H1 (cell line): ENCODE measurements around the gene ZNF750. TPM values are rescaled to one million over a fixed set of nuclear protein-coding genes. Genes with fewer than 3 reads are reported as not detected.

Experiments
- CTCF ChIA-PET: fragments of 300-600 bp; sonication (Branson Sonifier 250); formaldehyde crosslinking; loops from one replicate; lab custom pipeline; 2021; ENCODE audit not compliant: partially characterized antibody; lab: Charles Lee
- POLR2A ChIA-PET: fragments of 300-600 bp; sonication (Branson Sonifier 250); formaldehyde crosslinking; loops from one replicate; lab custom pipeline; 2021; ENCODE audit warnings: inconsistent platforms; ENCODE audit not compliant: partially characterized antibody; lab: Charles Lee
- DNase-seq, 2 experiments: peaks; one replicate each; pipeline versions ENCODE4 v3.0.0 to v3.0.0-alpha.2; 2010 to 2022; ENCODE audit warnings: low spot score in 2 of 2, low read depth in 1 of 2, mixed read lengths in 1 of 2
- FAIRE-seq: peaks from 2 replicates; lab custom pipeline; 2011; peaks lifted over from hg19 to GRCh38; lab: Jason Lieb, UNC
- H2AFZ ChIP-seq: 2 replicates; pipeline ENCODE4 v1.8.1; 2012; ENCODE audit warnings: low read length, inconsistent platforms
- H2AK5ac ChIP-seq: 2 replicates; pipeline ENCODE4 v1.6.1; 2013; ENCODE audit warnings: low read depth, low read length
- H2BK120ac ChIP-seq: replicated peaks from 2 replicates; pipeline ENCODE3; 2013; ENCODE audit warnings: low read depth, low read length, inconsistent platforms
- H2BK12ac ChIP-seq: 2 replicates; pipeline ENCODE4 v1.6.1; 2013; ENCODE audit warnings: low read depth, low read length
- H2BK15ac ChIP-seq: 2 replicates; pipeline ENCODE4 v1.6.1; 2013; ENCODE audit warnings: low read length
- H2BK20ac ChIP-seq: 2 replicates; pipeline ENCODE4 v1.6.1; 2013; ENCODE audit warnings: low read length
- H2BK5ac ChIP-seq: 2 replicates; pipeline ENCODE4 v1.6.1; 2013; ENCODE audit warnings: low read depth, low read length
- H3K14ac ChIP-seq: 2 replicates; pipeline ENCODE4 v1.6.1; 2013; ENCODE audit warnings: inconsistent platforms; ENCODE audit not compliant: insufficient read length
- H3K18ac ChIP-seq: 2 replicates; pipeline ENCODE4 v1.6.1; 2013; ENCODE audit warnings: low read length; ENCODE audit errors: extremely low read depth
- H3K23ac ChIP-seq: 2 replicates; pipeline ENCODE4 v1.6.1; 2013; ENCODE audit warnings: inconsistent platforms; ENCODE audit not compliant: insufficient read length
- H3K23me2 ChIP-seq: 2 replicates; pipeline ENCODE4 v1.6.1; 2013; ENCODE audit warnings: low read depth, low read length
- H3K27ac ChIP-seq: 2 replicates; pipeline ENCODE4 v1.6.1; 2011; ENCODE audit warnings: low read depth, low read length, inconsistent platforms
- H3K27me3 ChIP-seq, 4 experiments: replicated peaks in 1 of 4; 1 replicate in 1 of 4; 2 replicates in 3 of 4; pipeline versions ENCODE4 v1.6.1 to v1.8.1; 2011 to 2013; ENCODE audit warnings: low read length in 3 of 4, mild to moderate bottlenecking in 3 of 4, inconsistent platforms in 2 of 4, mixed read lengths in 2 of 4, moderate library complexity in 1 of 4; ENCODE audit not compliant: control insufficient read depth in 3 of 4, insufficient read depth in 3 of 4; ENCODE audit errors: extremely low read depth in 1 of 4
- H3K36me3 ChIP-seq, 4 experiments: 2 replicates each; pipeline versions ENCODE4 v1.6.1 to v1.8.1; 2011 to 2013; ENCODE audit warnings: mild to moderate bottlenecking in 4 of 4, low read length in 3 of 4, moderate library complexity in 2 of 4, control low read depth in 1 of 4, inconsistent platforms in 1 of 4; ENCODE audit not compliant: insufficient read depth in 4 of 4, control insufficient read depth in 2 of 4
- H3K4ac ChIP-seq: replicated peaks from 2 replicates; pipeline ENCODE3; 2013; ENCODE audit warnings: low read length, low read depth, mixed read lengths, inconsistent platforms; ENCODE audit not compliant: insufficient read length
- H3K4me1 ChIP-seq, 4 experiments: replicated peaks in 1 of 4; 1 replicate in 1 of 4; 2 replicates in 3 of 4; pipeline versions ENCODE4 v1.6.1 to v1.8.1; 2011 to 2013; ENCODE audit warnings: low read length in 3 of 4, inconsistent platforms in 2 of 4, mixed read lengths in 1 of 4; ENCODE audit not compliant: insufficient read depth in 4 of 4, control insufficient read depth in 3 of 4
- H3K4me2 ChIP-seq, 2 experiments: 2 replicates each; pipeline versions ENCODE4 v1.6.1 to v1.8.1; 2011 to 2013; ENCODE audit warnings: low read depth in 2 of 2, low read length in 2 of 2, control low read depth in 1 of 2, inconsistent platforms in 1 of 2, mild to moderate bottlenecking in 1 of 2; ENCODE audit not compliant: insufficient read depth in 1 of 2
- H3K4me3 ChIP-seq, 4 experiments: fragments of 200-600, 300-600 bp in 1 of 4; sonication (generic), shearing (Covaris generic), sonication (Bioruptor Twin) in 1 of 4; 2 replicates each; pipeline versions ENCODE4 v1.5.1 to v1.8.1; 2011 to 2016; ENCODE audit warnings: low read length in 4 of 4, low read depth in 3 of 4, control low read depth in 2 of 4, inconsistent platforms in 2 of 4, mild to moderate bottlenecking in 2 of 4, mixed read lengths in 1 of 4, moderate library complexity in 1 of 4; ENCODE audit not compliant: insufficient read depth in 2 of 4; ENCODE audit errors: extremely low read depth in 1 of 4
- H3K56ac ChIP-seq: replicated peaks from 2 replicates; pipeline ENCODE3; 2013; ENCODE audit warnings: low read depth, mild to moderate bottlenecking, mixed read lengths, low read length, inconsistent platforms; ENCODE audit not compliant: insufficient read length
- H3K79me1 ChIP-seq: 2 replicates; pipeline ENCODE4 v1.6.1; 2013; ENCODE audit warnings: low read depth, low read length, control low read depth
- H3K79me2 ChIP-seq, 2 experiments: 2 replicates each; pipeline versions ENCODE4 v1.6.1 to v1.8.1; 2012 to 2013; ENCODE audit warnings: low read length in 2 of 2, mild to moderate bottlenecking in 2 of 2, inconsistent platforms in 1 of 2; ENCODE audit not compliant: insufficient read depth in 2 of 2, control insufficient read depth in 1 of 2
- H3K9ac ChIP-seq, 4 experiments: replicated peaks in 1 of 4; 1 replicate in 1 of 4; 2 replicates in 3 of 4; pipeline versions ENCODE4 v1.6.1 to v1.8.1; 2011 to 2013; ENCODE audit warnings: low read depth in 3 of 4, low read length in 3 of 4, control low read depth in 2 of 4, mild to moderate bottlenecking in 2 of 4, moderate library complexity in 2 of 4, inconsistent platforms in 1 of 4; ENCODE audit errors: extremely low read depth in 1 of 4
- H3K9me3 ChIP-seq, 2 experiments: 2 replicates each; pipeline versions ENCODE4 v1.6.1 to v1.8.1; 2012 to 2013; ENCODE audit warnings: mild to moderate bottlenecking in 2 of 2, moderate library complexity in 2 of 2, control low read depth in 1 of 2, inconsistent platforms in 1 of 2, low read depth in 1 of 2, low read length in 1 of 2, mixed read lengths in 1 of 2; ENCODE audit not compliant: insufficient read depth in 2 of 2
- H4K20me1 ChIP-seq, 2 experiments: replicated peaks in 1 of 2; 2 replicates each; pipeline versions ENCODE3 to v1.8.1; 2011 to 2013; ENCODE audit warnings: inconsistent platforms in 2 of 2, low read length in 2 of 2, mild to moderate bottlenecking in 1 of 2; ENCODE audit not compliant: insufficient read depth in 2 of 2, control insufficient read depth in 1 of 2
- H4K5ac ChIP-seq: 2 replicates; pipeline ENCODE4 v1.6.1; 2013; ENCODE audit warnings: low read length, low read depth, mixed read lengths, inconsistent platforms; ENCODE audit not compliant: insufficient read length
- H4K8ac ChIP-seq: 2 replicates; pipeline ENCODE4 v1.8.0; 2013; ENCODE audit warnings: mild to moderate bottlenecking, moderate library complexity, low read length, inconsistent platforms; ENCODE audit not compliant: insufficient read depth; ENCODE audit errors: extremely low read depth
- H4K91ac ChIP-seq: replicated peaks from 2 replicates; pipeline ENCODE3; 2013; ENCODE audit warnings: low read length, mixed read lengths, inconsistent platforms; ENCODE audit not compliant: insufficient read length
- EGR1 ChIP-seq: IDR thresholded peaks from 2 replicates; pipeline ENCODE4 v1.6.1; 2011; ENCODE audit warnings: low read depth, low read length, borderline replicate concordance
- SP1 ChIP-seq: IDR thresholded peaks from 2 replicates; pipeline ENCODE4 v1.6.1; 2011; ENCODE audit warnings: low read depth, low read length
- WGBS, 2 experiments: shearing (Covaris generic) in 1 of 2; methylation state at CpG; one replicate each; pipeline versions ENCODE4 v1.1.6 to v1.1.7; 2013 to 2015; ENCODE audit warnings: low lambda C conversion rate in 2 of 2, mixed read lengths in 2 of 2, inconsistent platforms in 1 of 2, low coverage in 1 of 2, missing lambda C conversion rate in 1 of 2; ENCODE audit not compliant: insufficient replicate concordance in 2 of 2, insufficient coverage in 1 of 2, insufficient read length in 1 of 2; ENCODE audit errors: extremely low coverage in 1 of 2, missing lambda C conversion rate in 1 of 2; 5-methylcytosine and 5-hydroxymethylcytosine counted together
- polyA plus RNA-seq, 7 experiments: library from polyadenylated mRNA; depleted of rRNA in 3 of 7; stranded (reverse) in 5 of 7; unstranded in 2 of 7; fragments of >200 nt in 5 of 7; fragments of 200-250 nt in 2 of 7; gene quantifications; 1 replicate in 5 of 7; 2 replicates in 1 of 7; 4 replicates in 1 of 7; pipeline versions ENCODE4 v1.2.1 to v1.2.3, GENCODE V29; 2011 to 2013; ENCODE audit warnings: missing spikeins in 2 of 7, mixed read lengths in 2 of 7
- total RNA-seq: library from RNA; stranded (reverse); fragmentation: NEBNext Ultra II Directional; extraction: Animal tissue kit (Norgen Biotek cat#: 25700); gene quantifications from 2 replicates; pipeline ENCODE4 v1.2.1, GENCODE V29; 2021

ZNF750 gene
- total and polyA plus RNA-seq, 2 of the 8 experiments (the other 6 are each of a cell fraction or from before 2014, with no cell fraction given) = not detected

- no peak overlapping the region for H2BK20ac ChIP-seq
- no peak for DNase-seq
- H2AK5ac ChIP-seq = no peak overlapping the region
- 90% methylated on average over 22 of the region's 23 CpGs; no CpG with 5 or more reads in 1 of the 2 experiments for WGBS, 2 experiments
- no peak overlapping the region for H2AFZ ChIP-seq
- no peak overlapping the region for H3K14ac ChIP-seq
- no peak overlapping the region for H3K27ac ChIP-seq
- H3K27me3 ChIP-seq = no peaks in the 10 kb centered on the region
- H2BK120ac ChIP-seq = no peak overlapping the region
- H3K4ac ChIP-seq = no peak overlapping the region
- peaks cover 0 to 12% of the 10 kb centered on the region in 2 experiments; a peak in 1 of 4 replicates for H3K79me2 ChIP-seq
- H3K4me1 ChIP-seq = peaks cover 0 to 8% (median 2%) of the 10 kb centered on the region in 4 experiments; a peak in 2 of 7 replicates
- peaks cover 7 to 21% of the 10 kb centered on the region in 2 experiments for H4K20me1 ChIP-seq
- ChIA-PET POLR2A (no interaction called here), CTCF (interaction anchor here (1.0 to 2.5 kb wide), 4 partner anchors 11 to 102 kb away, joined by 3 to 12 read pairs (median 6); no protein-coding TSS in a partner anchor)
- H3K23ac ChIP-seq = no peak overlapping the region
- H3K56ac ChIP-seq = no peak overlapping the region
- no peak overlapping the region for H4K5ac ChIP-seq
- no peak overlapping the region for H3K9ac ChIP-seq
- H3K4me3 ChIP-seq = no peak overlapping the region
- peaks cover 10% of the 10 kb centered on the region for H3K79me1 ChIP-seq
- no peak overlapping the region for H4K91ac ChIP-seq
- H3K23me2 ChIP-seq = no peaks in the 10 kb centered on the region
- TF ChIP-seq SP1 (no peak), EGR1 (no peak)
- H3K9me3 ChIP-seq = no peaks in the 10 kb centered on the region
- H2BK15ac ChIP-seq = no peak overlapping the region
- H3K36me3 ChIP-seq = peaks cover 0 to 1% (median 0%) of the 10 kb centered on the region in 4 experiments; a peak in 4 of 8 replicates
- H2BK5ac ChIP-seq = peak overlapping the region; percentile 39; the same call in 1 of the 2 replicates
- H2BK12ac ChIP-seq = no peak overlapping the region
- H4K8ac ChIP-seq = no peak overlapping the region; the same call in 1 of the 2 replicates
- no peak overlapping the region; the same call in 1 of the 2 replicates for H3K18ac ChIP-seq
- no peak overlapping the region for H3K4me2 ChIP-seq
- FAIRE-seq = no peak
These were observed 19.9 kb upstream of the ZNF750 start for GRCh38 chr17:82859431-82860403.
